Psoas muscle (tissue), 8 donors: ENCODE results near the gene RAB11FIP4. TPM values are rescaled to one million over a fixed set of nuclear protein-coding genes. Genes with fewer than 3 reads are reported as not detected.
A peak's percentile ranks its signal among the peaks of the same experiment; 100 is the strongest.

Source experiments
- ATAC-seq, 4 donors: fragments of 200-7000 bp; cut with Tn5 transposase; one replicate each; pipeline ENCODE4 v1.9.1; 2020; ENCODE audit warnings: moderate library complexity in 3 of 4, mild to moderate bottlenecking in 2 of 4
- DNase-seq, 2 donors: peaks; one replicate each; pipeline ENCODE4 v3.0.0-alpha.2; 2020
- H3K27ac ChIP-seq: fragments of 200-600 bp; one replicate; pipeline ENCODE4 v1.8.0; 2022
- H3K27me3 ChIP-seq, 3 donors: fragments of 200-600 bp in 1 of 3; one replicate each; pipeline versions ENCODE4 v1.6.1 to v1.8.0; 2013 to 2022; ENCODE audit warnings: low read length in 2 of 3, mild to moderate bottlenecking in 2 of 3, moderate library complexity in 1 of 3; ENCODE audit not compliant: insufficient read depth in 3 of 3
- H3K36me3 ChIP-seq, 2 donors: fragments of 200-600 bp in 1 of 2; one replicate each; pipeline versions ENCODE4 v1.6.1 to v1.8.0; 2013 to 2022; ENCODE audit warnings: low read depth in 1 of 2, mild to moderate bottlenecking in 1 of 2, moderate library complexity in 1 of 2; ENCODE audit not compliant: insufficient read depth in 1 of 2
- H3K4me1 ChIP-seq: fragments of 200-600 bp; one replicate; pipeline ENCODE4 v1.8.0; 2022
- H3K4me3 ChIP-seq: fragments of 200-600 bp; one replicate; pipeline ENCODE4 v1.8.0; 2022; ENCODE audit warnings: mild to moderate bottlenecking
- H3K9me3 ChIP-seq: fragments of 200-600 bp; one replicate; pipeline ENCODE4 v1.8.0; 2022
- WGBS, 3 donors: extraction: QIAGEN DNeasy Blood & Tissue Kit; methylation state at CpG; one replicate each; pipeline versions ENCODE4 v1.1.6 to v1.1.7; 2013; 5-methylcytosine and 5-hydroxymethylcytosine counted together
- intact Hi-C, 2 donors: fragments of 100-400 bp; cut with DNase I; formaldehyde crosslinking; loops; one replicate each; pipeline versions ENCODE4 v1.11.0 to v1.14.2; 2022
- polyA plus RNA-seq, 3 donors: library from polyadenylated mRNA; stranded (reverse); fragments of 200-250 nt; gene quantifications; one replicate each; pipeline ENCODE4 v1.2.3, GENCODE V29; 2013
- total RNA-seq, 4 donors: library from RNA; stranded (reverse); fragmentation: NEBNext Ultra II Directional in 2 of 4; extraction: Animal tissue kit (Norgen Biotek cat#: 25700) in 2 of 4; gene quantifications; one replicate each; pipeline versions ENCODE4 v1.2.1 to v1.2.4, GENCODE V29; 2021 to 2023
- TF ChIP-seq, protein P1 (sequence below): fragments of 200-600 bp; IDR thresholded peaks from one replicate; pipeline ENCODE4 v1.8.0; 2022; ENCODE audit warnings: antibody characterized with exemption
- donor health status: healthy with polysubstance abuse.
- donor health status: DM: no; HTN: no; CAD: no; lungs with moderate emphysema.
- donor health status: Bipolar disorder and iron deficiency.
- donor health status: healthy.
- donor health status: DM: yes; HTN: yes; CAD: no.
- donor health status: DM: no; HTN: no; CAD: no.
- donor health status: DM: no; HTN: no; CAD: no.
- donor health status: DM: yes; HTN: yes; CAD: no.

RAB11FIP4 gene
- total and polyA plus RNA-seq, 7 donors = 0.04 to 1.8 (median 0.41) TPM

DNA sequence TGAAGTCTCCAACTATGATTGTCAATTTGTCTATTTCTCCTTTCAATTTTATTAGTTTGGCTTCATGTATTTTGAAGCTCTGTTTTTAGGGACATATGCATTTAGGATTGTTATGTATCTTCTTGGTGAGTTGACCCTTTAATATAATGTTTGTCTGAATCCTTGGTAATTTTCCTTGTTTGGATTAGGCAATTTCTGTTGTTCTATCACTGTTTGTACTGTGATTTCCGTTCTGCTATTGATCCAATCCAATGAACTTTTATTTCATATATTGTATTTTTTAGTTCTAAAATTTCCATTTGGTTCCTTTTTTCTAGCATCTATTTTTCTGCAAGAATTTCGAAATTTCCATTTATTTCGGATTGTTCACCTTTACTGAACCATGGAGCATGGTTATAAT is 31.0 kb downstream of the RAB11FIP4 start:
- no peak for DNase-seq
- Histone ChIP-seq H3K27ac (no peak overlapping the region), H3K27me3 (peaks cover 0 to 6% (median 2%) of the 10 kb centered on the region in 3 donors), H3K9me3 (no peaks in the 10 kb centered on the region), H3K36me3 (no peaks in the 10 kb centered on the region), H3K4me1 (no peaks in the 10 kb centered on the region), H3K4me3 (no peak overlapping the region)
- TF ChIP-seq, protein P1, sequence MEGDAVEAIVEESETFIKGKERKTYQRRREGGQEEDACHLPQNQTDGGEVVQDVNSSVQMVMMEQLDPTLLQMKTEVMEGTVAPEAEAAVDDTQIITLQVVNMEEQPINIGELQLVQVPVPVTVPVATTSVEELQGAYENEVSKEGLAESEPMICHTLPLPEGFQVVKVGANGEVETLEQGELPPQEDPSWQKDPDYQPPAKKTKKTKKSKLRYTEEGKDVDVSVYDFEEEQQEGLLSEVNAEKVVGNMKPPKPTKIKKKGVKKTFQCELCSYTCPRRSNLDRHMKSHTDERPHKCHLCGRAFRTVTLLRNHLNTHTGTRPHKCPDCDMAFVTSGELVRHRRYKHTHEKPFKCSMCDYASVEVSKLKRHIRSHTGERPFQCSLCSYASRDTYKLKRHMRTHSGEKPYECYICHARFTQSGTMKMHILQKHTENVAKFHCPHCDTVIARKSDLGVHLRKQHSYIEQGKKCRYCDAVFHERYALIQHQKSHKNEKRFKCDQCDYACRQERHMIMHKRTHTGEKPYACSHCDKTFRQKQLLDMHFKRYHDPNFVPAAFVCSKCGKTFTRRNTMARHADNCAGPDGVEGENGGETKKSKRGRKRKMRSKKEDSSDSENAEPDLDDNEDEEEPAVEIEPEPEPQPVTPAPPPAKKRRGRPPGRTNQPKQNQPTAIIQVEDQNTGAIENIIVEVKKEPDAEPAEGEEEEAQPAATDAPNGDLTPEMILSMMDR = no peak
- intact Hi-C loops = no loop called here
- no peak for ATAC-seq
- 89 to 94% (median 89%) methylated on average over 3 of the region's 3 CpGs for WGBS, 3 donors

DNA sequence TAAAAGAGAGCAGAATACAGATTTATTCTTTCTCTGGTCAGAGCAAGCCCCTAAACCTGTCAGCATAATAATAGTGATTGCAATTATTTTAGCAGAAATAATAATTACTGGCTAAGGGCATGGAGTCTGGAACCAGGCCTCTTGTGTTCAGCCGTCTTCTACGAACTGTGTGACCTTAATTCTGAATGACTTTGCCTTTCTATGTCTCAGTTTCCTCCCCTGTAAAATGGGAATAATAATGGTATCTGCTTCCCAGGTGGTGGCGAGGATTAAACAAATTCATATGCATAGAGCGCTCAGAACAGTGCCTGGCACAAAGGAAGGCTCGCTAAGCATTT is 33.4 kb downstream of the RAB11FIP4 start:
- Histone ChIP-seq H3K36me3 (no peaks in the 10 kb centered on the region), H3K4me3 (no peak overlapping the region), H3K4me1 (no peaks in the 10 kb centered on the region), H3K27me3 (peaks cover 0 to 22% (median 3%) of the 10 kb centered on the region in 3 donors), H3K27ac (no peak overlapping the region), H3K9me3 (no peaks in the 10 kb centered on the region)
- intact Hi-C loops = no loop called here
- TF ChIP-seq, protein P1 = no peak
- 33 to 38% (median 36%) methylated on average over 5 of the region's 5 CpGs for WGBS, 3 donors
- DNase-seq (no peak), ATAC-seq (no peak)

DNA sequence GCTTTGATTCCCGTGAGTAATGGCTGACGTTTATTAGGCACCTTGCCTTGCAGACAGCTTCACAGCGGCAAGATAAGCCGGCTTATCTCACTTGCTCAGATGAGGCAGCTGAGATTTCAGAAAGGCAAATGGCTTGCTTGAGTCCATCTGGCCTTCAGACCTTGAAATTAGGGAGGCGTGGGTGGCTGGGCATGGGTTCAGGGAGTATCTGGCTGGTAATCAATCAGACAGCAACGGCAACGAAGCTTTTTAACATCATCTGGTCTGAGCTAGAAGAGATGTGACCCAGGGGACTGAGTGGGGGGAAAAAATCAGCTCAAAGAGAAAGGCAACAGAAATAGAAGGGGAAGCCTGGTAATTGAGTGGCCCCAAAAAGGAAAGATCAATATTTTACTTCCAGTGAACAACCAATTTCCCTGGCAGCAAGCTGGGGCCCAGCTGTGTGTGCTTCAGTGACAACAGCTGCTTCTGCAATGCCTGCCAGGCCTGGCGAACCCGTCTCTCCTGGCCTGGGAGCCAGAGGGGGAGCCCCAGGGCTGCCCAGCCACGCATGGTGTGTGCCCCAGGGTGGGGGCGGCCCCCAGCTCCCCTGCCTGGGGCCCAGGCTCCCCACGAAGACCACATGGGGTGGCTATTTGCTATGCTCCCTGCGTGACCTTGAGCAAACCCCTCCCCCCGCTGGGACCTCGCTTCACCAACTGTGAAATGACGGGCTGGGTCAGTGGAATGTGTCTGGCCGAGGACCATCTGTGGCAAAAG is 34.0 kb downstream of the RAB11FIP4 start:
- ATAC-seq (peak in 1 of 4 donors; percentile 41), DNase-seq (no peak)
- Histone ChIP-seq H3K9me3 (no peaks in the 10 kb centered on the region), H3K4me3 (no peak overlapping the region), H3K36me3 (no peaks in the 10 kb centered on the region), H3K27ac (no peak overlapping the region), H3K27me3 (peaks cover 0 to 25% (median 3%) of the 10 kb centered on the region in 3 donors), H3K4me1 (no peaks in the 10 kb centered on the region)
- WGBS, 3 donors = 16 to 20% (median 16%) methylated on average over 17 of the region's 17 CpGs
- intact Hi-C loops = no loop called here
- TF ChIP-seq, protein P1 = no peak

DNA sequence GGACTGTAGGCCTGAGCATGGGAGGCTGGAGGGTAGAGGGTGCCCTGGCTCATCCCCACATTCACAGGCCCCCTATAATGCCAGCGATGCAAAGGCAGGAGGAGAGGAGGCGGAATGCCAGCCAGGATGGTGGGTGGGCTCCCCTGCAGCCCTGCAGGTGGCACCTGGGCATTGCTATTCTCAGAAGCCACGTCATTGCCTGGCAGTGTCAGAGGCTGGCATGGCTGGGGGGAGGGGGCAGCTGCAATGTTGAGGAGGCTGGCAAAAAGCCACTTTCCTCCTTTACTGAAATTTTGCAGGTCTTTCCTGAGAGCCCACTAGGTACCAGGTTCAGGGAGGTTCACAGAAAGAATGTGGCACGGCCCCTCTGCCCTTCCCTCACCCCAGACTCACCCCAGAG is 36.2 kb downstream of the RAB11FIP4 start:
- Histone ChIP-seq H3K4me1 (no peaks in the 10 kb centered on the region), H3K27me3 (peaks cover 0 to 39% (median 6%) of the 10 kb centered on the region in 3 donors), H3K27ac (no peak overlapping the region), H3K9me3 (no peaks in the 10 kb centered on the region), H3K4me3 (no peak overlapping the region), H3K36me3 (no peaks in the 10 kb centered on the region)
- TF ChIP-seq, protein P1 = no peak
- intact Hi-C loops = no loop called here
- WGBS, 3 donors = 68 to 80% (median 72%) methylated on average over 4 of the region's 4 CpGs
- no peak for DNase-seq
- peak in 2 of 4 donors; percentile 36 to 43 for ATAC-seq

DNA sequence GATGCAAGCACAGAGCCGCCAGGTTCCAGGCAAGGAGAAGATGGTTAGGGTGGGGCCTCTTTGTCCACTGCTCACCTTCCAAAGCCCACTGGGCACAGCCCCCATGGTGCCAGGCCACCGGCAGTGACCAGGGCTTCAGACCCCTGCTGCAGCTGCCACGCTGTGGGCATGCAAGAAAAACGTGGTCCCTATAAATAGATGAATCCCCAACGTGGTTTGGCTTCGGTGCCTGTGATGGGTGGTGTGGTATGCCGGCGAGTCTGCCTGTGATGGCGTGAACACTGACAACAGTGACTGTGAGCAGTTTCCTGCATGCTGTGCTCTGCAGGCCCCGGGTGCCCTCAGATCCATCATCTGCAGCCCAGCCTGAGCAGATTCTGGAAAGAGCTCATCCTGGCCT is 36.6 kb downstream of the RAB11FIP4 start:
- TF ChIP-seq, protein P1 = no peak
- intact Hi-C loops = no loop called here
- Histone ChIP-seq H3K27me3 (peaks cover 0 to 39% (median 6%) of the 10 kb centered on the region in 3 donors), H3K36me3 (no peaks in the 10 kb centered on the region), H3K4me1 (no peaks in the 10 kb centered on the region), H3K27ac (no peak overlapping the region), H3K9me3 (no peaks in the 10 kb centered on the region), H3K4me3 (no peak overlapping the region)
- no peak for DNase-seq
- ATAC-seq = peak in 2 of 4 donors; percentile 41 to 55
- WGBS, 3 donors = 36 to 40% (median 39%) methylated on average over 10 of the region's 10 CpGs
